Pulmonary artery endothelial cell (primary cell): ENCODE results near the gene CCR5. TPM values are rescaled to one million over a fixed set of nuclear protein-coding genes. Genes with fewer than 3 reads are reported as not detected.
"Not testable (repeated sequence)": the region's sequence is repeated elsewhere in the genome, so short reads cannot be mapped to it uniquely, and the experiment has no call there.

Source experiments
- DNase-seq: peaks from one replicate; pipeline ENCODE4 v3.0.0-alpha.2; 2011; ENCODE audit warnings: low read depth, low spot score
- total RNA-seq: library from RNA; depleted of rRNA; stranded (reverse); fragments of >200 nt; gene quantifications from 2 replicates; pipeline ENCODE4 v1.2.3, GENCODE V29; 2014

The CCR5 gene
- total RNA-seq, 1 donor from 2014 or later: not detected

DNA sequence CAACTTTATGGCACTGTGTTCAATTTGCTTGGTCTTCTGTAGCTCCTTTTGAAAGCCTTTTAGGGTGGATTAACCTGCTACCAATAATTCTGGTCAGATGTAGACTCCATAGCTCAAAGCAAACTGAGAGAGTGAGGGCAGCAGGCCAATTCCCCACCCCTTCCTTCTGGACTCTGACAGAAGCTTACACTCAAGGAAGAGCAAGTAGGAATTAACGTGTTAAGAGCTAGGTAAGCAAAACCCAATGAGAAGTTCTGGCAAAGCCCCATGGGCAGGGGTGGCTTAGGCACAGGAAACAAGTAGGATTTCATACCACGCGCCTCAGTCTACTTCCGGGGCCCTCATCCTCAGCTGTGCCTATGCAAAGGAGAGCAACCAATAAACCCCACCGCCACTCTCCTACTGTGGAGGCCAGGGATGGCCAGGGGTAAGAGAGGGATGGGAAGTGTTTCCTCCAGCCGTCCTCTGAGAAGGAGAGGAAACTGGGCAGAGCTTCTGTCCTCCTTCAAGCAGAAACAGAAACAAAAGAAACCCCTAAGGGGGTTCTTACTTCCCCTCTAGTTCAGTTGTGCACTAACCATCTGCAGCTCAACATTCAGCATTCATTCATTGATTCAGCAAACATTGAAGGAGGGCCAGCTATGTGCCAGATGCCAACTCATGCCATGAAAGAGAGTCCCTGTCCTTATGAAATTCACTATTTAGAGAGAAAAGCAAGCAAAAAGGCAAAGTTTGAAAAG is 12.6 kb downstream of the CCR5 start:
- DNase-seq: no peak

DNA sequence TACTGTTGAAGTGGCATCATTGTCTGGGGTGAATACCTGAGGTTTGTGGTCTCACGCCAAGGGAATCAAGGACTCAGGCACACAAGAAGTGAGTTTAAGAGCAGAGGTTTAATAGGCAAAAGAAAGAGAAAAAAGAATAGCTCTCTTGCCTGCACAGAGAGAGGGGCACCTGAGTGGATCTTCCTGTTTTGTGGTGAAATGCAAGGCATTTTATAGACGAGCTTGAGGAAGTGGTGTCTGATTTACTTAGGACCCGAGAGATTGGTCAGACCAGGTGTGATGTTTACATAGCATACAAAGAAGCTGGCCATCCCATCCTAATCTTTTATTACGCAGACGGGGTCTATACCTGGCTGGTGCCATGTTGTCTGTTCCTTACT is 13.2 kb downstream of the CCR5 start:
- no peak for DNase-seq

GRCh38 chr3:46386205-46386604 is 15.5 kb downstream of the CCR5 start:
- DNase-seq: peak; percentile 41

GRCh38 chr3:46388847-46389246 is 18.1 kb downstream of the CCR5 start:
- DNase-seq: not testable (repeated sequence)

DNA sequence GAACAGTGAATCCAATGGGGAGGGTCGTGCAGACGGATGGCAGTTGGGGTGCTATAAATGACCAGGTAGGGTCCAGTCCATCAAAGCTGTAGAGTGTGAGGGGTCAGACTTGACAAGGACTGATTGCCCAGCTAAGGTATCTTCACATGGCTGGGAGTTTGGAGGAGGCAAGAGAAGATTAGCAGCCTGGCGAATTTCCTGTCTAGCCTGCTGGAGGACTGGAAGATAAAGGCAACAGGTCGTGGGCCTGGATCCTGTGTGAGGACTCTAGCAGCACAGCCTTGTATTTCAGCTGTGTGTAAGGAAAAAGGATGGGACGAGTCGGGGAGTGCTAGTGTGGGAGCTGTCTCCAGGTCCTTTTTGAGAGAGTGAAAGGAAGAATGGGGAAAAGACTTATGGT is 18.6 kb downstream of the CCR5 start:
- no peak for DNase-seq

DNA sequence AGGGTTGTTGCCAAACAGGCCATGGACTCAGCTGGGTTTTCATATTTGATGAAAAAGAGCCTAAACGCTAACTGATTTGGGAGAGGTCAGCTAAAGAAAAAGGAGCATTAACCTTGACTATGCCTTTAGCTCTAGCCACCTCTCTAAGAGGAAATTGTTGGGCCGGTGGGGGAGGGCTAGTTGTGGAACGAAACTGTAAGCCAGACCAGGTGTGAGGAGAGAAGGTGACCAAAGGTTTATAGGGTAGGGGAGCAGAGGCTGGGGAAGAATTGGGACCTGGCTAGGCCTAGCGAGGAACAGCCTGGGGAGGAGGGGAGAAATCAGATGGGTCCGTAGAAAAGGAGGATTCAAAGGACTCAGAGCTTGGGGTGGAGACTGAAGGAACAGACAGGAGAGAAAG is 20.8 kb downstream of the CCR5 start:
- DNase-seq: not testable (repeated sequence)

DNA sequence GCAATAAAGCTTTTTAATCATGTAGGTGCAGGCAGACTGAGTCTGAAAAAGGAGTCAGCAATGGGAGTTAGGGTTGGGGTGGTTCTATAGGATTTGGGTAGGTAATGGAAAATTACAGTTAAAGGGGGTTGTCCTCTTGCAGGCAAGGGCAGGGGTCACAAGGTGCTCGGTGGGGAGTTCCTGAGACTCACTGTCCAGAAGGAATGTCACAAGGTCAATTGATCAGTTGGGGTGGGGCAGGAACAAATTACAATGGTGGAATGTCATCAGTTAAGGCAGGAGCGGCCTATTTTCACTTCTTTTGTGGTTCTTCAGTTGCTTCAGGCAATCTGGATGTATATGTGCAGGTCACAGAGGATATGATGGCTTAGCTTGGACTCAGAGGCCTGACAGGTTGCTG is 22.3 kb downstream of the CCR5 start:
- no peak for DNase-seq

DNA sequence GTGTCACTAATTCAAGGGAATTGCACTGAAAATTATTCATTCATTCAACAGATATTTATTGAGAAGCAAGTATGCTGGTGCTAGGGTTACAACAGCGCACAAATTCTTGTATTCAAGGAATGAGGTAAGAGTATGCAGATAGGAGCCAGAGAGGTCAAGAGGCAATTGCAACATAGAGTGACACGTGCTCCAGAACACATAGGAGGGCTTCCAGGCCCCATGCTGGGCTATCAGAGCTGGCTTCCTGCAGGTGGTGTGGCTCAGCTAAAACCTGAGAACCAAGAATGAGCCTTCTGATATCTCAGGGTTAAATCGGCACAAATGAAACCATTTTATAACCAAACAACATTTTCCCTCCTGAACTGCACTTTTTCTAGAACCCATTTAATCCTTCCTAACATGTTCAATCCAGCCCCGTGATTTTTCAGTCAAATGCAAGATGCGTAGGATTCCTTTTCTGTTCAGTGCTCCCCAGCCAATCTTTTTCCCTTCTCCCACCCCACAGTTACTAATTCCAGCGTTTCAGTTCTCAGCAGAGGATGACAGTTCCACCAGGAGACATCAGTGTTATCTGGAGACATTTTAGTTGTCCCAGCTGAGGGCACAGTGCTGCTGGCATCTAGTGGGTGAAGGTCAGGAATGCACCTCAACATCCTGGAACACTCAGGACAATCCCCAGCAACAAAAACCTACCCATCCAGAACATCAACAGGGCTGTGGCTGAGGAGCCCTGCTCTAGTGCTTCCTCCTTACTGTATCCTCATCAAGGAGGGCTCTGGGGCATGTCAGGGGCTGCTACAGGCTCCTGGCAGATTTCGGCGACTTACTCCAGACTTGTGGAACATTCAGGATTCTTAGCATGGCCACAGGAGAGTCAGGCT is 23.0 kb downstream of the CCR5 start:
- DNase-seq: no peak

DNA sequence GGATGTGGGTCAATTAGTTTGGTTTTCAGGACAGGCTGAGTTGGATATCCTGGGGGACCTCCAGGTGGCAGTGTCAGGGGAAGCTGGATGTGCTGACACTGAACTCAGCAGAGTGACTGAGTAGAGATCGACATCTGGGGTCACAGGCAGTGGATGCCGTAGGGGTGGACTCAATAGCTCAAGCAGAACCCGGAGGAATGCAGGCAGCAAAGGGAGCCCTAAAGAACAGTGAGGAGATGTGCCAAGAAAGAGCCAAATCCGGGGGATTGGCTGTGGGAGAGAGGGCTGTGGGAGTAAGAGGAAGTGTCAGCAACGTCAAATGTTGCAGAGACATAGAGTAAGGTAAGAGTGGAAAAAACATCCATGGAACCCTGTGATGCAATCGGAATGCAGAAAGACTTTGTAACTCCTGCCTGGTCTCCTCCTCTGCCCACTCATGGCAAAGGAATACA is 24.5 kb downstream of the CCR5 start:
- DNase-seq: no peak

- DNase-seq: no peak
Observed at GRCh38 chr3:46395766-46396530, 25.2 kb downstream of the CCR5 start.

DNA sequence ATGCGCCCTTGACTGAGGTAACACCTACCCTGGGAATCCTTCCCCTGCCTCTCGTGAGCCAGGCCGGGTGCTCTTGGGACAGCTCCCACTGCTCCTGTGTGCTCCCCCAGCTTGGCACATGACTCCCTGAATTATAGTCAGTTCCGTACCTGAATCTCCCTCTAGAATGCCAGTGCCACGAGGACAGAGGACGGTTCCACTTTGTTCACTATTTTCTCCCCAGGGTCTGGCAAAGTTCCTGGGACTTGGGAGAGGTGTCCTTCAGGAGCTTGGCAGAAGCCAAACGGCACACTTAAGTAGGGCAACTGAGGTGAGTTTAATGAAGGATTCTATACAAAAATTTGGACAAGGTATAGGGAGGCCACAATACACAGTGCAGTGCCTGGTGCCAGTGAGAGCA is 26.4 kb downstream of the CCR5 start:
- DNase-seq: no peak

DNA sequence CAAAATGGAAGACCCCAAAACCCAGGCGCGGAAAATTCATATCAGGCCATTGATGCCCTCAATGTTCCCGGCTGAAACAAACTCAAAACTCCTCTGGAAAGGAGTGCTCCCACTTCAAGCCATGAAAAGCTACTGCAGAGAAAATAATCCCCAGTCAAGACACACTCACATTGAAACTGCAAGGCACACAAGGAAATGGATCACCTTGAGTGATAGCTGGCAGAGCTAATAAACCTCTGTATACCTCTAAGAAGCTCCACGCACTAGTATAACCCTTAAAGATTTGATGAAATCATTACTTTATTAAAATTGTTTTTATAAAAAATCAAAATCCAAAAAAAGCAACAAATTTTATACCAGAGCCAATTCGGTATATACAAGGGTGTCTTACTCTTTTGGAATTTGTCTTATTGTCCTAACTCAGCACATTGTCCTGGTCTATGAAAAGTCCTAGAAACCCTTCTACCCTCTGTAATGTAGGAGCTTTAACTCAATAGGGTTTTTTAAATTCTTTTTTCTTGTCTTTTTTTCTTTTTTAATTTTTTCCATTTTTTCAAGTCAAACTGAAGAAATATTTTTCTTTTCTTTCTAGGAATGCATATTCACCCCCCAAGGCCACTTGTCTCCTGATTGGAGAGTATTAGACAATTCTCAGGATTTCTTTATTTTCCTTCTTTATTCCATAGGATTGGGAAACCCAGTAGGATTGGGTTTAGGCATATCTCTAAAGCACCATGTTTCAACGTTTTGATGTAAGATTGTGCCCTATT is 27.6 kb downstream of the CCR5 start:
- DNase-seq: no peak

DNA sequence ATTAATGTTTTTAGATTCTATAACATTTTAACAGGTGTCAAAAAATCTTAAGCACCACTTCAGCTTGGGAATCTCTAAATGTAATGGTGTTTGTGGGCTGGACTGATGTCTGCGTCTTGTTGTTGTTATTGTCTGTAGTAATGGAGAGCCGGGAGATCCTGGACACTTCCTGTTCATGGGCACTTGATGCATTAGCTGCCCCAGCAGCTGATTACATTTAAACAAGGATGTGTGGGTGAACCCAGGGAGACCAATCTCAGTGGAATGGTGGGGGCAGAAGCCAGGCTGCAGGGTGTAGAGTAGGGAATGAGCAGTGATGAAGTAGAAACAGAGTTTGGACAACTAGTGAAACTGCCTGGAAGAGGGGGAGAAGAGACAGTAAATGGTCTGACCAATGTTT is 28.4 kb downstream of the CCR5 start:
- DNase-seq: no peak

- no peak for DNase-seq
Observed at GRCh38 chr3:46399557-46399956, 28.8 kb downstream of the CCR5 start.

DNA sequence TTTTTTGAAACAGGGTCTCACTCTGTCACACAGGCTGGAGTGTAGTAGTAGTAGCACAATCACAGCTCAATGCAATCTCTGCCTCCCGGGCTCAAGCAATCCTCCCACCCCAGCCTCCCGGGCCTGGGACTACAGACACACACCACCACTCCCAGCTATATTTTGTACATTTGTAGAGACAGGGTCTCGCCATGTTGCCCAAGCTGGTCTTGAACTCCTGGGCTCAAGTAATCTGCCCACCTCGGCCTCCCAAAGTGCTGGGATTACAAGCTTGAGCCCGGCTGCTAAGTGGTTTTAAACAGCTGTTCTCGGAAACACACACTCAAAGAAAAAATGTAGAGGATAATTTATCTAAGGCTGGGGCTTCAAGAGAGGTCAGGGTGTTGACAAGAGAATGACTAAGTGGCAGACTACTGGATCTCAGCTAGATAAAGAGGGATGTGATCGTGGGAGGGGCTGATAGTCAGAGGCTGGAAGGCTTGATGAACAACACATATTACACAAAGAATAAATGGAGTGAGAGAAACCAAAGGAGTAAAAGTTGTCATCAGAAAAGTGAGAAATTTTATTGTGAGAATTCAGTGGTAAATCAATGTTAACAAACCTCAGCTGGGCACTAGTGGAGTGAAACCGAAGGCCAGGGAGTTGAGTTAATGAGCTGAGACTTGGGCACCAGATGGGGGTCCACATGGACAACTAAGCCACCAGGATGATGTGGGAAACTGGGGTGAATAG is 29.4 kb downstream of the CCR5 start:
- peak; percentile 36 for DNase-seq

- DNase-seq: no peak
Observed at GRCh38 chr3:46400846-46401245, 30.1 kb downstream of the CCR5 start.

- no peak for DNase-seq
Observed at GRCh38 chr3:46401579-46401978, 30.8 kb downstream of the CCR5 start.

DNA sequence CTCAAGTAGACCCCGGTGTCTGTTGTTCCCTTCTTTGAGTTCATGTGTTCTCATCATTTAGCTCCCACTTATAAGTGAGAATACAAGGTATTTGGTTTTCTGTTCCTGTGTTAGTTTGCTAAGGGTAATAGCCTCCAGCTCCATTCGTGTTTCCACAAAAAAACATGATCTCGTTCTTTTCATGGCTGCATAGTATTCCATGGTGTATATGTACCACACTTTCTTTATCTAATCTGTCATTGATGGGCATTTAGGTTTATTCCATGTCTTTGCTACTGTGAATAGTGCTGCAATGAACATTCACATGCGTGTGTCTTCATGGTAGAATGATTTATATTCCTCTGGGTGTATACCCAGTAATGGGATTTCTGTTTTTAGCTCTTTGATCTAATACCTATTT is 32.2 kb downstream of the CCR5 start:
- DNase-seq: not testable (repeated sequence)

DNA sequence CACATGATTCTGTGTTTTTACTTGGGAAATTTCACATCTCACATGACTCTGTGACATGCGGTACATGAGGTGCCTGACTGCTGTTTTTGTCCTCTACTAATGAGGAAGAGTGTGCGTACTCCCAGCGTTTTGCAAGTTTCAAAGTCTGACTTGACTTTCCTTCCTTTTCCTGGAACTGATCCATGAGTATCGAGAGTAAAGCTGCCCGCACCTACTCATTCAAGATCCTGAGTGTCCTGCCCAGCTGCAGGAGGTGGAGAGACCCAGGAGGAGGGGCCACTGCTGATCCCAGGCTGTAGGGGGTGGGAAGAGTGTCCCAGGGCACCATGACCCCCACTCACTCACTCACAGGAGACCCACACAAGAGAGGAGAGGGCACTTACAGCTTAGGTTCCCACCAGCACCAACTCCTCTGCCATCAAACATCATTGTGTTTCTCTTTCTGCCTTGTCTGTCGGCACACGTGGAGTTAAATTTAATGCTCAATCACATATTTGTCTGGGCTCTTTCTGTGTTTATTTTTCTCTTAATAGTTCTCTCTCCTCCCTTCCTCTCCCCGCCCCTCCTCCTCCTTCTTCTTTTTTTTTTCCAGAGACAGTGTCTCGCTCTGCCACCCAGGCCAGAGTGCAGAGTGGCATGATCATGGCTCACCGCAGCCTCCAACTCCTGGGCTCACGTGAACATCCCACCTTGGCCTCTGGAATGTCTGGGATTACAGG is 34.7 kb downstream of the CCR5 start:
- no peak for DNase-seq

GRCh38 chr3:46406443-46406787 is 35.7 kb downstream of the CCR5 start:
- DNase-seq: no peak
